B cell (primary cell): ENCODE data around the gene TIMP2.

ENCODE experiments used
- EZH2 ChIP-seq: IDR thresholded peaks from 2 replicates; pipeline ENCODE4 v1.6.1; 2012; ENCODE audit warnings: borderline replicate concordance, low read depth, mild to moderate bottlenecking, moderate library complexity, low read length; ENCODE audit not compliant: insufficient read depth, poor library complexity, severe bottlenecking
- TF ChIP-seq, protein P1 (sequence below): fragments of 200-600 bp; IDR thresholded peaks from one replicate; pipeline ENCODE4 v1.8.0; 2022; ENCODE audit warnings: antibody characterized with exemption, mild to moderate bottlenecking

DNA sequence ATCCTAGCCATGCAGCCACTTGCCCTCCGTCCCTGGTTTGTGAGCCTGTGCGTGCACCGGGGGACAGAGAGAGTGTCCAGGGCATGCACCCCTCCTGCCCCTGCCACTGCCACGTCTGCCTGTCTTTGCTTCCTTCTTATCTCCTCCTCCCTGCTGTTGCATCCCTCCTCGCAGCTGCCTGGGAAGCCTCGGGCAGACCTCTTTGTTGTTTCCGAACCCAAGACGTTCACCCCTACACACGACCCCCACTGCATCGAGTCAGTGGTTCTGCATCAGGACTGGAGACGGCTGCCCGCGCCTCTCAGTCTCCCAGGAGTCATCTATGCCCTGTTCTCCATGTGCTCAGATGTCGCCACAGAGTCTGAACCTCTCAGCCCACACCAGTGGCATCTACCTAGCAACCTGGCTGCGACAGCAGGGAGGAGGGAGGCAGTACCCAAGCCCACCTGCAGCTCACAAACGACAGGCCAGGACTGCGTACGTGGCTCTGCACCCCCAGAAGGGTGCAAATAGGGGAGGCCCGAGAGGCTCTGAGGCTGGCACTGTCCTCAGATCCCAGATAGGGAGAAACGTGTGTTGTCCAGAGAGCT, 5.2 kb downstream of the TIMP2 start:
- TF ChIP-seq, protein P1, sequence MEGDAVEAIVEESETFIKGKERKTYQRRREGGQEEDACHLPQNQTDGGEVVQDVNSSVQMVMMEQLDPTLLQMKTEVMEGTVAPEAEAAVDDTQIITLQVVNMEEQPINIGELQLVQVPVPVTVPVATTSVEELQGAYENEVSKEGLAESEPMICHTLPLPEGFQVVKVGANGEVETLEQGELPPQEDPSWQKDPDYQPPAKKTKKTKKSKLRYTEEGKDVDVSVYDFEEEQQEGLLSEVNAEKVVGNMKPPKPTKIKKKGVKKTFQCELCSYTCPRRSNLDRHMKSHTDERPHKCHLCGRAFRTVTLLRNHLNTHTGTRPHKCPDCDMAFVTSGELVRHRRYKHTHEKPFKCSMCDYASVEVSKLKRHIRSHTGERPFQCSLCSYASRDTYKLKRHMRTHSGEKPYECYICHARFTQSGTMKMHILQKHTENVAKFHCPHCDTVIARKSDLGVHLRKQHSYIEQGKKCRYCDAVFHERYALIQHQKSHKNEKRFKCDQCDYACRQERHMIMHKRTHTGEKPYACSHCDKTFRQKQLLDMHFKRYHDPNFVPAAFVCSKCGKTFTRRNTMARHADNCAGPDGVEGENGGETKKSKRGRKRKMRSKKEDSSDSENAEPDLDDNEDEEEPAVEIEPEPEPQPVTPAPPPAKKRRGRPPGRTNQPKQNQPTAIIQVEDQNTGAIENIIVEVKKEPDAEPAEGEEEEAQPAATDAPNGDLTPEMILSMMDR, result no peak
- no peak for TF ChIP-seq EZH2
